B cell (primary cell): ENCODE measurements around the gene SPPL3.

ENCODE experiments used
- EZH2 ChIP-seq: IDR thresholded peaks from 2 replicates; pipeline ENCODE4 v1.6.1; 2012; ENCODE audit warnings: borderline replicate concordance, low read depth, mild to moderate bottlenecking, moderate library complexity, low read length; ENCODE audit not compliant: insufficient read depth, poor library complexity, severe bottlenecking
- TF ChIP-seq, protein P1 (sequence below): fragments of 200-600 bp; IDR thresholded peaks from one replicate; pipeline ENCODE4 v1.8.0; 2022; ENCODE audit warnings: antibody characterized with exemption, mild to moderate bottlenecking

DNA sequence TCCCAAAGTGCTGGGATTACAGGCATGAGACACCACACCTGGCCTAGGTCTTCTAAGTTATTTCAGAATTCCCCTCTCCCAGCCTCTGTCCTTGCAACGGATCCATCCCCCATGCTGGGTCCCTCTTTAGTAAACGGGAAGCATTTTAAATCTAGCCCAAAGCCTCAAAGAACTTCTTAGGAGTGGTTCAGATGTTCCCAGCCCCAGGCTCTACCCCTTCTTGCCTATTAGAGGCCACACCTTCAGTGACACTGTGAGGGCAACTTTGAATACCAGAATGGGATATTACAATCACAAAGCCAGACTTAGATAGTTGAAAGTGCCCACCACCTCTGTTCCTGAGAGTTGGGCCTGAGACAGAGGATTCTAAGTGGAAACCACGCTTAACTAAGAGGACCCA is 18.1 kb upstream of the SPPL3 start:
- TF ChIP-seq, protein P1, sequence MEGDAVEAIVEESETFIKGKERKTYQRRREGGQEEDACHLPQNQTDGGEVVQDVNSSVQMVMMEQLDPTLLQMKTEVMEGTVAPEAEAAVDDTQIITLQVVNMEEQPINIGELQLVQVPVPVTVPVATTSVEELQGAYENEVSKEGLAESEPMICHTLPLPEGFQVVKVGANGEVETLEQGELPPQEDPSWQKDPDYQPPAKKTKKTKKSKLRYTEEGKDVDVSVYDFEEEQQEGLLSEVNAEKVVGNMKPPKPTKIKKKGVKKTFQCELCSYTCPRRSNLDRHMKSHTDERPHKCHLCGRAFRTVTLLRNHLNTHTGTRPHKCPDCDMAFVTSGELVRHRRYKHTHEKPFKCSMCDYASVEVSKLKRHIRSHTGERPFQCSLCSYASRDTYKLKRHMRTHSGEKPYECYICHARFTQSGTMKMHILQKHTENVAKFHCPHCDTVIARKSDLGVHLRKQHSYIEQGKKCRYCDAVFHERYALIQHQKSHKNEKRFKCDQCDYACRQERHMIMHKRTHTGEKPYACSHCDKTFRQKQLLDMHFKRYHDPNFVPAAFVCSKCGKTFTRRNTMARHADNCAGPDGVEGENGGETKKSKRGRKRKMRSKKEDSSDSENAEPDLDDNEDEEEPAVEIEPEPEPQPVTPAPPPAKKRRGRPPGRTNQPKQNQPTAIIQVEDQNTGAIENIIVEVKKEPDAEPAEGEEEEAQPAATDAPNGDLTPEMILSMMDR: no peak
- no peak for TF ChIP-seq EZH2
